HEK293 (cell line): ENCODE results near the gene PNPLA2.

Source experiments
- CTCF ChIA-PET: fragments of 350-600 bp; formaldehyde crosslinking; extraction: SDS; loops from one replicate; lab custom pipeline; 2021; ENCODE audit warnings: antibody characterized with exemption; lab: Yijun Ruan, JAX
- POLR2A ChIA-PET: fragments of 300-600 bp; formaldehyde crosslinking; extraction: SDS; loops from one replicate; lab custom pipeline; 2020; ENCODE audit warnings: antibody characterized with exemption, inconsistent platforms; lab: Yijun Ruan, JAX
- H3K27ac ChIP-seq: fragments of 200-500 bp; sonication (Bioruptor generic); 2 replicates; pipeline ENCODE4 v1.5.1; 2014; ENCODE audit warnings: low read depth, low read length, control low read depth, inconsistent platforms; ENCODE audit errors: extremely low read depth
- H3K36me3 ChIP-seq, 2 experiments: fragments of 200-500 bp in 1 of 2; sonication (Bioruptor generic) in 1 of 2; 1 replicate in 1 of 2; 2 replicates in 1 of 2; pipeline ENCODE4 v1.5.1; 2014 to 2017; ENCODE audit warnings: inconsistent platforms in 2 of 2, low read length in 2 of 2; ENCODE audit not compliant: control insufficient read depth in 2 of 2, insufficient read depth in 1 of 2
- H3K4me1 ChIP-seq: fragments of 200-500 bp; sonication (Bioruptor generic); 2 replicates; pipeline ENCODE4 v1.5.1; 2014; ENCODE audit warnings: mild to moderate bottlenecking, low read length, inconsistent platforms; ENCODE audit not compliant: control insufficient read depth, insufficient read depth
- H3K4me3 ChIP-seq: 2 replicates; pipeline ENCODE4 v1.5.1; 2011; ENCODE audit warnings: low read depth, mild to moderate bottlenecking, control low read depth, low read length, moderate library complexity
- H3K9me3 ChIP-seq: fragments of 200-500 bp; sonication (Bioruptor generic); 2 replicates; pipeline ENCODE4 v1.5.1; 2014; ENCODE audit warnings: low read depth, low read length, inconsistent platforms; ENCODE audit not compliant: control insufficient read depth, insufficient read depth
- GLI4 ChIP-seq: fragments of 450-650 bp; formaldehyde crosslinking; IDR thresholded peaks from 2 replicates; pipeline ENCODE4 v1.5.1; 2016; ENCODE audit warnings: missing biosample characterization, missing genetic modification characterization
- GLIS2 ChIP-seq: fragments of 450-650 bp; formaldehyde crosslinking; IDR thresholded peaks from 2 replicates; pipeline ENCODE4 v1.5.1; 2016; ENCODE audit warnings: missing biosample characterization, missing genetic modification characterization
- KLF7 ChIP-seq: fragments of 450-650 bp; formaldehyde crosslinking; IDR thresholded peaks from 2 replicates; pipeline ENCODE4 v1.5.1; 2016; ENCODE audit warnings: missing biosample characterization, missing genetic modification characterization, borderline replicate concordance
- OVOL3 ChIP-seq: fragments of 450-650 bp; formaldehyde crosslinking; IDR thresholded peaks from 2 replicates; pipeline ENCODE4 v1.5.1; 2016; ENCODE audit warnings: missing biosample characterization, missing genetic modification characterization
- SCRT1 ChIP-seq: fragments of 450-650 bp; formaldehyde crosslinking; IDR thresholded peaks from 2 replicates; pipeline ENCODE4 v1.5.1; 2016; ENCODE audit warnings: missing biosample characterization, missing genetic modification characterization, borderline replicate concordance
- SP3 ChIP-seq: fragments of 450-650 bp; formaldehyde crosslinking; IDR thresholded peaks from 2 replicates; pipeline ENCODE4 v1.5.1; 2016; ENCODE audit warnings: missing biosample characterization, missing genetic modification characterization
- TCF7L2 ChIP-seq: IDR thresholded peaks from 2 replicates; pipeline ENCODE4 v1.6.1; 2011; ENCODE audit warnings: low read depth, mild to moderate bottlenecking, inconsistent platforms, low read length, moderate library complexity, borderline replicate concordance
- ZBTB1 ChIP-seq: fragments of 450-650 bp; formaldehyde crosslinking; IDR thresholded peaks from 2 replicates; pipeline ENCODE4 v1.5.1; 2016; ENCODE audit warnings: missing biosample characterization, missing genetic modification characterization
- ZNF239 ChIP-seq: fragments of 450-650 bp; formaldehyde crosslinking; IDR thresholded peaks from 2 replicates; pipeline ENCODE4 v1.5.1; 2016; ENCODE audit warnings: missing biosample characterization, missing genetic modification characterization
- ZNF501 ChIP-seq: fragments of 450-650 bp; formaldehyde crosslinking; IDR thresholded peaks from 2 replicates; pipeline ENCODE4 v1.5.1; 2016; ENCODE audit warnings: missing biosample characterization, missing genetic modification characterization
- ZNF76 ChIP-seq: fragments of 450-650 bp; formaldehyde crosslinking; IDR thresholded peaks from 2 replicates; pipeline ENCODE4; 2016; ENCODE audit warnings: low read depth, missing biosample characterization, missing genetic modification characterization, borderline replicate concordance
- ZNF776 ChIP-seq: fragments of 450-650 bp; formaldehyde crosslinking; IDR thresholded peaks from 2 replicates; pipeline ENCODE4 v1.5.0; 2017; ENCODE audit warnings: missing biosample characterization, missing genetic modification characterization, borderline replicate concordance
- ZNF791 ChIP-seq: fragments of 450-650 bp; formaldehyde crosslinking; IDR thresholded peaks from 2 replicates; pipeline ENCODE4 v1.5.1; 2016; ENCODE audit warnings: missing biosample characterization, missing genetic modification characterization
- ZXDB ChIP-seq: fragments of 450-650 bp; formaldehyde crosslinking; IDR thresholded peaks from 2 replicates; pipeline ENCODE4 v1.5.1; 2016; ENCODE audit warnings: missing biosample characterization, missing genetic modification characterization
- TF ChIP-seq, protein P1 (sequence below): fragments of 450-650 bp; formaldehyde crosslinking; IDR thresholded peaks from 2 replicates; pipeline ENCODE4 v1.5.1; 2016; ENCODE audit warnings: missing biosample characterization, missing genetic modification characterization
- TF ChIP-seq, protein P2 (sequence below): sonication (generic); formaldehyde crosslinking; IDR thresholded peaks from 2 replicates; pipeline ENCODE4 v1.8.1; 2022; ENCODE audit warnings: mild to moderate bottlenecking, moderate library complexity, missing genetic modification reagents
- TF ChIP-seq, protein P3 (sequence below): fragments of 450-650 bp; formaldehyde crosslinking; IDR thresholded peaks from 2 replicates; pipeline ENCODE4 v1.5.1; 2017; ENCODE audit warnings: missing biosample characterization, missing genetic modification characterization
- TF ChIP-seq, protein P4 (sequence below): fragments of 450-650 bp; formaldehyde crosslinking; IDR thresholded peaks from 2 replicates; pipeline ENCODE4 v1.5.1; 2016; ENCODE audit warnings: missing biosample characterization, missing genetic modification characterization

PNPLA2 gene

DNA sequence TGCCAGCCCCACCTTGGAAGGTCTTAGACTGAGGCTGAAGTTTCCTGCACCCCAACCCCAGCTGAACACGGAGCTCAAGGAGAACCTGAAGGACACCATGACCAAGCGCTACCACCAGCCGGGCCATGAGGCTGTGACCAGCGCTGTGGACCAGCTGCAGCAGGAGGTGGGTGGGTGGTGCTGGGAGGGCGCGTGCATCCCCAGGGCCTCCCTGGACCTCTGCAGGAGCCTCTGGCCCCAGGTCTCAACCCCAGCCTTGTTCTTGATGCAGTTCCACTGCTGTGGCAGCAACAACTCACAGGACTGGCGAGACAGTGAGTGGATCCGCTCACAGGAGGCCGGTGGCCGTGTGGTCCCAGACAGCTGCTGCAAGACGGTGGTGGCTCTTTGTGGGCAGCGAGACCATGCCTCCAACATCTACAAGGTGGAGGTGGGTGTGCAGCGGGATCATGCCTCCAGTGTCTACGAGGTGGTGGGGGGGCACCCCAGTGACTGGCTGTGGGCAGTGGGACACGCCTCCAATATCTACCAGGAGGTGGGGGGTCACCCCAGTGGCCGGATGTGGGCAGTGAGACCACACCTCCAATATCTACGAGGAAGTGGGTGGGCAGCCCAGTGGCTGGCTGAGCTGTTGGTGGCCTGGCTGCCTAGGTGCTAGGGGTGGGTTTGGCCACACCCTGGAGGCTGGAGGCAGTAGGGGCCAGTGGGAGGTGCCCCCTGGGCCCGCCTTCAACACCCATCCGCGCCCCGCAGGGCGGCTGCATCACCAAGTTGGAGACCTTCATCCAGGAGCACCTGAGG, 18.7 kb downstream of the PNPLA2 start (continued):
- TF ChIP-seq, protein P1, sequence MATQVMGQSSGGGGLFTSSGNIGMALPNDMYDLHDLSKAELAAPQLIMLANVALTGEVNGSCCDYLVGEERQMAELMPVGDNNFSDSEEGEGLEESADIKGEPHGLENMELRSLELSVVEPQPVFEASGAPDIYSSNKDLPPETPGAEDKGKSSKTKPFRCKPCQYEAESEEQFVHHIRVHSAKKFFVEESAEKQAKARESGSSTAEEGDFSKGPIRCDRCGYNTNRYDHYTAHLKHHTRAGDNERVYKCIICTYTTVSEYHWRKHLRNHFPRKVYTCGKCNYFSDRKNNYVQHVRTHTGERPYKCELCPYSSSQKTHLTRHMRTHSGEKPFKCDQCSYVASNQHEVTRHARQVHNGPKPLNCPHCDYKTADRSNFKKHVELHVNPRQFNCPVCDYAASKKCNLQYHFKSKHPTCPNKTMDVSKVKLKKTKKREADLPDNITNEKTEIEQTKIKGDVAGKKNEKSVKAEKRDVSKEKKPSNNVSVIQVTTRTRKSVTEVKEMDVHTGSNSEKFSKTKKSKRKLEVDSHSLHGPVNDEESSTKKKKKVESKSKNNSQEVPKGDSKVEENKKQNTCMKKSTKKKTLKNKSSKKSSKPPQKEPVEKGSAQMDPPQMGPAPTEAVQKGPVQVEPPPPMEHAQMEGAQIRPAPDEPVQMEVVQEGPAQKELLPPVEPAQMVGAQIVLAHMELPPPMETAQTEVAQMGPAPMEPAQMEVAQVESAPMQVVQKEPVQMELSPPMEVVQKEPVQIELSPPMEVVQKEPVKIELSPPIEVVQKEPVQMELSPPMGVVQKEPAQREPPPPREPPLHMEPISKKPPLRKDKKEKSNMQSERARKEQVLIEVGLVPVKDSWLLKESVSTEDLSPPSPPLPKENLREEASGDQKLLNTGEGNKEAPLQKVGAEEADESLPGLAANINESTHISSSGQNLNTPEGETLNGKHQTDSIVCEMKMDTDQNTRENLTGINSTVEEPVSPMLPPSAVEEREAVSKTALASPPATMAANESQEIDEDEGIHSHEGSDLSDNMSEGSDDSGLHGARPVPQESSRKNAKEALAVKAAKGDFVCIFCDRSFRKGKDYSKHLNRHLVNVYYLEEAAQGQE (tag by site-specific recombination): no peak
- no peak for TF ChIP-seq ZNF791 (tag by site-specific recombination)
- TF ChIP-seq, protein P2, sequence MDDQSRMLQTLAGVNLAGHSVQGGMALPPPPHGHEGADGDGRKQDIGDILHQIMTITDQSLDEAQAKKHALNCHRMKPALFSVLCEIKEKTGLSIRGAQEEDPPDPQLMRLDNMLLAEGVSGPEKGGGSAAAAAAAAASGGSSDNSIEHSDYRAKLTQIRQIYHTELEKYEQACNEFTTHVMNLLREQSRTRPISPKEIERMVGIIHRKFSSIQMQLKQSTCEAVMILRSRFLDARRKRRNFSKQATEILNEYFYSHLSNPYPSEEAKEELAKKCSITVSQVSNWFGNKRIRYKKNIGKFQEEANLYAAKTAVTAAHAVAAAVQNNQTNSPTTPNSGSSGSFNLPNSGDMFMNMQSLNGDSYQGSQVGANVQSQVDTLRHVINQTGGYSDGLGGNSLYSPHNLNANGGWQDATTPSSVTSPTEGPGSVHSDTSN (CRISPR knock-in tag): no peak; the same call in 1 of the 2 replicates
- TF ChIP-seq GLIS2: peak; percentile 82
- TF ChIP-seq, protein P3, sequence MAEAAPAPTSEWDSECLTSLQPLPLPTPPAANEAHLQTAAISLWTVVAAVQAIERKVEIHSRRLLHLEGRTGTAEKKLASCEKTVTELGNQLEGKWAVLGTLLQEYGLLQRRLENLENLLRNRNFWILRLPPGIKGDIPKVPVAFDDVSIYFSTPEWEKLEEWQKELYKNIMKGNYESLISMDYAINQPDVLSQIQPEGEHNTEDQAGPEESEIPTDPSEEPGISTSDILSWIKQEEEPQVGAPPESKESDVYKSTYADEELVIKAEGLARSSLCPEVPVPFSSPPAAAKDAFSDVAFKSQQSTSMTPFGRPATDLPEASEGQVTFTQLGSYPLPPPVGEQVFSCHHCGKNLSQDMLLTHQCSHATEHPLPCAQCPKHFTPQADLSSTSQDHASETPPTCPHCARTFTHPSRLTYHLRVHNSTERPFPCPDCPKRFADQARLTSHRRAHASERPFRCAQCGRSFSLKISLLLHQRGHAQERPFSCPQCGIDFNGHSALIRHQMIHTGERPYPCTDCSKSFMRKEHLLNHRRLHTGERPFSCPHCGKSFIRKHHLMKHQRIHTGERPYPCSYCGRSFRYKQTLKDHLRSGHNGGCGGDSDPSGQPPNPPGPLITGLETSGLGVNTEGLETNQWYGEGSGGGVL (tag by site-specific recombination): no peak
- no peak for TF ChIP-seq OVOL3 (tag by site-specific recombination)

DNA sequence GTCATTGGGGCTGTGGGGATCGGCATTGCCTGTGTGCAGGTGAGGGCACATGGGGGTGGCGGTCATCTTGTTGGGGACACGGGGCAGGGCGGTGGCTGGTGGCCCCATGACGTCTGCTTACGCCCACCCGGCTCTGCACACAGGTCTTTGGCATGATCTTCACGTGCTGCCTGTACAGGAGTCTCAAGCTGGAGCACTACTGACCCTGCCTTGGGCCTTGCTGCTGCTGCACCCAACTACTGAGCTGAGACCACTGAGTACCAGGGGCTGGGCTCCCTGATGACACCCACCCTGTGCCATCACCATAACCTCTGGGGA, 19.2 kb downstream of the PNPLA2 start:
- Histone ChIP-seq H3K27ac (no peak overlapping the region), H3K4me3 (no peak overlapping the region)
- TF ChIP-seq ZXDB (tag by site-specific recombination) (no peak), ZBTB1 (no peak), ZNF501 (no peak), ZNF239 (no peak)
- TF ChIP-seq, all 188 proteins: peak for 0
- H3K36me3 ChIP-seq: peaks cover 0 to 63% of the 10 kb centered on the region in 2 experiments; a peak in 1 of 3 replicates
- ChIA-PET POLR2A (interaction anchor here (0.6 to 15.0 kb wide), 4 partner anchors 12 to 32 kb away, joined by 3 to 202 read pairs (median 4); partner anchors contain the start of genes PNPLA2 and RPLP2), CTCF (interaction anchor here (0.7 kb wide), 1 partner anchor 318 kb away, joined by 4 read pairs; no protein-coding TSS in a partner anchor)
- H3K4me1 ChIP-seq: no peaks in the 10 kb centered on the region; the same call in 1 of the 2 replicates
- no peaks in the 10 kb centered on the region for H3K9me3 ChIP-seq

DNA sequence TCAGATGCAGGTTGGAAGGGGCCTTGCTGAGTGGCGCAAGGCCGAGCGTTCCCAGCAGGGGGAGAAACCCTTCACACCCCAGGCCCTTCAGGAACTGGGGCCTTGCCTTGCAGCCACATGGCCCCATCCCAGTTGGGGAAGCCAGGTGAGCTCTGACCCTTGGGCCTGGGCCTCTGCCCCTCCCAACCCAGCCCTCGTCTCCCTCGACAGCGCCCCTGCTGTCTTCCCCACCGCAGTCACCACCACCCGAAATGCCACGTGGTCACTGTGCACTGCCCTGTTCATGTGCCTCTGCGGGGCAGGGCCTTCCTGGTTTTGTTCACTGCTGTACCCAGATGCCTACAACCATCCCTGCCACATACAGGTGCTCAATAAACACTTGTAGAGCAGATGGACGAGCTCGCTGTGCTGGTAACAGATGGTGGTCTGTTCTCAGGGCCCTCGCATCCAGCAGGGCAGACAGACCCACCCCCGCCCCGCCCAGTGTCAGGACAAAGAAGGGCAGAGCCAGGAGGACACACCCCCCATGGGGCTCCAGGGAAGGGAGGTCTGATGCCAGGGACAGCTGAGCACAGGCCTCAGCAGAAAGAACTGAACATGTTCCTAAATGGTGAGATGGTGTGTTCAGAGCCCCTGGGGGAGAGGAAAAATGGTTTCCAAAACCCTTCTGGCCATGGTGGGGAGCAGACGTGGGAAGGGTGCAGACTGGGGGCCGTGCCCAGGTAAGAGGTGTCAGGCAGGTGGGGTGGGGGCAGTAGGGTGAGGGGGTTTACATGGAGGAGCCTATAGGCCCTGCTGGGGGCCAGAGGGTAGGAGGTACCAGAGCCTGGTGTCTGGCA, 19.9 kb downstream of the PNPLA2 start:
- H3K36me3 ChIP-seq: peaks cover 0 to 63% of the 10 kb centered on the region in 2 experiments; a peak in 1 of 3 replicates
- CTCF ChIA-PET: interaction anchor here (0.7 kb wide), 3 partner anchors 10 to 319 kb away, joined by 3 to 4 read pairs (median 3); no protein-coding TSS in a partner anchor
- TF ChIP-seq ZNF776 (tag by site-specific recombination) (no peak), TCF7L2 (no peak), KLF7 (peak; percentile 76; the same call in 1 of the 2 replicates), SCRT1 (tag by site-specific recombination) (peak; percentile 78), ZNF76 (tag by site-specific recombination) (no peak), SP3 (tag by site-specific recombination) (peak; percentile 61), GLI4 (tag by site-specific recombination) (no peak)
- TF ChIP-seq, protein P4, sequence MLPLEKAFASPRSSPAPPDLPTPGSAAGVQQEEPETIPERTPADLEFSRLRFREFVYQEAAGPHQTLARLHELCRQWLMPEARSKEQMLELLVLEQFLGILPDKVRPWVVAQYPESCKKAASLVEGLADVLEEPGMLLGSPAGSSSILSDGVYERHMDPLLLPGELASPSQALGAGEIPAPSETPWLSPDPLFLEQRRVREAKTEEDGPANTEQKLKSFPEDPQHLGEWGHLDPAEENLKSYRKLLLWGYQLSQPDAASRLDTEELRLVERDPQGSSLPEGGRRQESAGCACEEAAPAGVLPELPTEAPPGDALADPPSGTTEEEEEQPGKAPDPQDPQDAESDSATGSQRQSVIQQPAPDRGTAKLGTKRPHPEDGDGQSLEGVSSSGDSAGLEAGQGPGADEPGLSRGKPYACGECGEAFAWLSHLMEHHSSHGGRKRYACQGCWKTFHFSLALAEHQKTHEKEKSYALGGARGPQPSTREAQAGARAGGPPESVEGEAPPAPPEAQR (tag by site-specific recombination): no peak
- TF ChIP-seq, protein P1 (tag by site-specific recombination): no peak

More for the DNA sequence above, 19.9 kb downstream of the PNPLA2 start:
- Histone ChIP-seq H3K4me1 (no peaks in the 10 kb centered on the region; the same call in 1 of the 2 replicates), H3K4me3 (no peak overlapping the region), H3K9me3 (no peaks in the 10 kb centered on the region), H3K27ac (no peak overlapping the region)
- POLR2A ChIA-PET: interaction anchor here (0.6 to 15.0 kb wide), 5 partner anchors 7 to 33 kb away, joined by 3 to 202 read pairs (median 5); partner anchors contain the start of genes CD151, CRACR2B, PNPLA2 and RPLP2
